ENCODE results near the gene REXO5.

The REXO5 gene

GRCh38 chr16:20879175-20880040 lies 73.1 kb downstream of the REXO5 start:
- no peak overlapping the region for H3K9ac ChIP-seq
- TF ChIP-seq CTCF (conservative IDR thresholded peaks at IDR 0.05; ENCODE audit: low read depth, low read length): no peak
- H3K4me2 ChIP-seq: no peak overlapping the region
- no peak overlapping the region for H3K27ac ChIP-seq
- H3K36me3 ChIP-seq (ENCODE audit: insufficient read depth): no peaks in the 10 kb centered on the region
- peaks cover 20% of the 10 kb centered on the region for H3K4me1 ChIP-seq (ENCODE audit: low read depth, poor library complexity, severe bottlenecking)
- no peaks in the 10 kb centered on the region for H3K79me2 ChIP-seq (ENCODE audit: insufficient read depth, low read depth)
- H2AFZ ChIP-seq (ENCODE audit: low read depth): no peak overlapping the region
- no peak overlapping the region for H3K4me3 ChIP-seq (IDR thresholded peaks at IDR 0.05; ENCODE audit: insufficient read depth, low read depth, low read length)
- H3K27me3 ChIP-seq (ENCODE audit: insufficient read depth, low read depth): no peaks in the 10 kb centered on the region; the same call in 1 of the 2 replicates
- H4K20me1 ChIP-seq (ENCODE audit: insufficient read depth): no peaks in the 10 kb centered on the region

GRCh38 chr16:20880867-20881502 lies 74.7 kb downstream of the REXO5 start:
- H3K4me2 ChIP-seq: no peak overlapping the region
- no peak overlapping the region for H3K9ac ChIP-seq
- no peaks in the 10 kb centered on the region for H3K79me2 ChIP-seq (ENCODE audit: insufficient read depth, low read depth)
- TF ChIP-seq CTCF (conservative IDR thresholded peaks at IDR 0.05; ENCODE audit: low read depth, low read length): no peak
- H3K27me3 ChIP-seq (ENCODE audit: insufficient read depth, low read depth): no peaks in the 10 kb centered on the region; the same call in 1 of the 2 replicates
- no peaks in the 10 kb centered on the region for H3K36me3 ChIP-seq (ENCODE audit: insufficient read depth)
- peaks cover 4% of the 10 kb centered on the region for H3K4me1 ChIP-seq (ENCODE audit: low read depth, poor library complexity, severe bottlenecking)
- H3K27ac ChIP-seq: no peak overlapping the region
- H2AFZ ChIP-seq (ENCODE audit: low read depth): no peak overlapping the region
- H4K20me1 ChIP-seq (ENCODE audit: insufficient read depth): no peaks in the 10 kb centered on the region
- no peak overlapping the region for H3K4me3 ChIP-seq (IDR thresholded peaks at IDR 0.05; ENCODE audit: insufficient read depth, low read depth, low read length)

- H3K27me3 ChIP-seq (ENCODE audit: insufficient read depth, low read depth): no peaks in the 10 kb centered on the region; the same call in 1 of the 2 replicates
- no peak overlapping the region for H2AFZ ChIP-seq (ENCODE audit: low read depth)
- no peak overlapping the region for H3K9ac ChIP-seq
- no peaks in the 10 kb centered on the region for H4K20me1 ChIP-seq (ENCODE audit: insufficient read depth)
- no peak overlapping the region for H3K27ac ChIP-seq
- no peaks in the 10 kb centered on the region for H3K4me1 ChIP-seq (ENCODE audit: low read depth, poor library complexity, severe bottlenecking)
- H3K36me3 ChIP-seq (ENCODE audit: insufficient read depth): no peaks in the 10 kb centered on the region
- H3K4me3 ChIP-seq (IDR thresholded peaks at IDR 0.05; ENCODE audit: insufficient read depth, low read depth, low read length): no peak overlapping the region
- TF ChIP-seq CTCF (conservative IDR thresholded peaks at IDR 0.05; ENCODE audit: low read depth, low read length): no peak
- H3K4me2 ChIP-seq: no peak overlapping the region
- no peaks in the 10 kb centered on the region for H3K79me2 ChIP-seq (ENCODE audit: insufficient read depth, low read depth)
These were observed 75.2 kb downstream of the REXO5 start for GRCh38 chr16:20881503-20881878.

GRCh38 chr16:20883554-20884239 lies 77.4 kb downstream of the REXO5 start:
- Histone ChIP-seq H3K4me1 (ENCODE audit: low read depth, poor library complexity, severe bottlenecking) (no peaks in the 10 kb centered on the region), H3K4me3 (IDR thresholded peaks at IDR 0.05; ENCODE audit: insufficient read depth, low read depth, low read length) (no peak overlapping the region), H4K20me1 (ENCODE audit: insufficient read depth) (no peaks in the 10 kb centered on the region), H3K79me2 (ENCODE audit: insufficient read depth, low read depth) (no peaks in the 10 kb centered on the region), H3K9ac (no peak overlapping the region), H3K4me2 (no peak overlapping the region), H3K27me3 (ENCODE audit: insufficient read depth, low read depth) (no peaks in the 10 kb centered on the region), H3K27ac (no peak overlapping the region), H3K36me3 (ENCODE audit: insufficient read depth) (no peaks in the 10 kb centered on the region), H2AFZ (ENCODE audit: low read depth) (no peak overlapping the region)
- no peak for TF ChIP-seq CTCF (conservative IDR thresholded peaks at IDR 0.05; ENCODE audit: low read depth, low read length)

Measured in KMS-11 (cell line).